A673 (cell line): Measurements from ENCODE around the gene RPTOR.

Source experiments
- EZH2 ChIP-seq: fragments of 200-600 bp; sonication (generic); IDR thresholded peaks from 2 replicates; pipeline ENCODE4 v1.6.1; 2017; ENCODE audit warnings: borderline replicate concordance, low read depth, mild to moderate bottlenecking, mixed read lengths, antibody characterized with exemption, low read length; ENCODE audit not compliant: poor library complexity, severe bottlenecking
- TF ChIP-seq, protein P1 (sequence below): fragments of 300-800, 200-600 bp; sonication (generic); conservative IDR thresholded peaks from 2 replicates; pipeline ENCODE4 v1.5.1; 2017; ENCODE audit warnings: low read depth, mild to moderate bottlenecking, antibody characterized with exemption, low read length, moderate library complexity, mixed read lengths

DNA sequence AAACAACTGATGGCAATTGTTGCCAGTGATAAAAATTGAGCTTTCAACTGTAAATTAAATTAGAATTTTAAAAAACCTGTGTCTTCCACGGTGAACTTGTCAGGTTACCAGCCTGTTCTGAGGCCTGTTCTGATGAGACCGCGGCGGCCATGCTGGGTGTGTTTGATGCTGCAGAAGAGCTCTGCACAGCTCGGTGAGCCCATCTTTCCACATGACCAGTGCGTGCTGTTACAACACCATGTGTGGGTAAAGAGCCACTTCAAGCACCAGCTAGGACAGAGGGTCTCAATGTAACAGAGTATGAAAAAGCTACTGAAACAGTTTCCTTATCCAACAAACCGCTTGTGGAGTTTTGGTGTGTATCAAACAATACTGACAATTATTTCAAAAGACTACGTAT, 48.5 kb downstream of the RPTOR start:
- TF ChIP-seq, protein P1, sequence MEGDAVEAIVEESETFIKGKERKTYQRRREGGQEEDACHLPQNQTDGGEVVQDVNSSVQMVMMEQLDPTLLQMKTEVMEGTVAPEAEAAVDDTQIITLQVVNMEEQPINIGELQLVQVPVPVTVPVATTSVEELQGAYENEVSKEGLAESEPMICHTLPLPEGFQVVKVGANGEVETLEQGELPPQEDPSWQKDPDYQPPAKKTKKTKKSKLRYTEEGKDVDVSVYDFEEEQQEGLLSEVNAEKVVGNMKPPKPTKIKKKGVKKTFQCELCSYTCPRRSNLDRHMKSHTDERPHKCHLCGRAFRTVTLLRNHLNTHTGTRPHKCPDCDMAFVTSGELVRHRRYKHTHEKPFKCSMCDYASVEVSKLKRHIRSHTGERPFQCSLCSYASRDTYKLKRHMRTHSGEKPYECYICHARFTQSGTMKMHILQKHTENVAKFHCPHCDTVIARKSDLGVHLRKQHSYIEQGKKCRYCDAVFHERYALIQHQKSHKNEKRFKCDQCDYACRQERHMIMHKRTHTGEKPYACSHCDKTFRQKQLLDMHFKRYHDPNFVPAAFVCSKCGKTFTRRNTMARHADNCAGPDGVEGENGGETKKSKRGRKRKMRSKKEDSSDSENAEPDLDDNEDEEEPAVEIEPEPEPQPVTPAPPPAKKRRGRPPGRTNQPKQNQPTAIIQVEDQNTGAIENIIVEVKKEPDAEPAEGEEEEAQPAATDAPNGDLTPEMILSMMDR: no peak
- TF ChIP-seq EZH2: no peak
